HUES48 (cell line): ENCODE measurements around the gene CYLD.

Experiments
- H3K27ac ChIP-seq: one replicate; pipeline ENCODE4 v1.7.0; 2013; ENCODE audit warnings: low read depth, low read length, inconsistent platforms
- H3K27me3 ChIP-seq: 2 replicates; pipeline ENCODE4 v1.6.1; 2013; ENCODE audit warnings: mild to moderate bottlenecking, low read length; ENCODE audit not compliant: control insufficient read depth, insufficient read depth
- H3K36me3 ChIP-seq: 2 replicates; pipeline ENCODE4 v1.6.1; 2013; ENCODE audit warnings: low read length; ENCODE audit not compliant: control insufficient read depth, insufficient read depth
- H3K4me1 ChIP-seq: 2 replicates; pipeline ENCODE4 v1.6.1; 2013; ENCODE audit warnings: mild to moderate bottlenecking, low read length; ENCODE audit not compliant: control insufficient read depth, insufficient read depth
- H3K4me3 ChIP-seq: 2 replicates; pipeline ENCODE4 v1.5.1; 2013; ENCODE audit warnings: mild to moderate bottlenecking, low read depth, low read length
- H3K9ac ChIP-seq: 2 replicates; pipeline ENCODE4 v1.6.1; 2013; ENCODE audit warnings: mild to moderate bottlenecking, low read depth, low read length, moderate library complexity
- H3K9me3 ChIP-seq: 2 replicates; pipeline ENCODE4 v1.6.1; 2013; ENCODE audit warnings: low read length; ENCODE audit not compliant: control insufficient read depth, insufficient read depth

The CYLD gene

GRCh38 chr16:50763211-50763610 lies 21.3 kb downstream of the CYLD start:
- Histone ChIP-seq H3K27ac (no peak overlapping the region), H3K9ac (no peak overlapping the region), H3K36me3 (no peaks in the 10 kb centered on the region), H3K4me1 (no peaks in the 10 kb centered on the region), H3K9me3 (no peaks in the 10 kb centered on the region; the same call in 1 of the 2 replicates), H3K4me3 (no peak overlapping the region), H3K27me3 (no peaks in the 10 kb centered on the region)

GRCh38 chr16:50765260-50765659 lies 23.4 kb downstream of the CYLD start:
- Histone ChIP-seq H3K27ac (no peak overlapping the region), H3K27me3 (no peaks in the 10 kb centered on the region), H3K9ac (no peak overlapping the region), H3K36me3 (no peaks in the 10 kb centered on the region), H3K9me3 (no peaks in the 10 kb centered on the region; the same call in 1 of the 2 replicates), H3K4me1 (no peaks in the 10 kb centered on the region), H3K4me3 (no peak overlapping the region)

GRCh38 chr16:50765861-50766260 lies 24.0 kb downstream of the CYLD start:
- no peaks in the 10 kb centered on the region for H3K4me1 ChIP-seq
- no peaks in the 10 kb centered on the region for H3K36me3 ChIP-seq
- no peaks in the 10 kb centered on the region for H3K27me3 ChIP-seq
- H3K27ac ChIP-seq: no peak overlapping the region
- no peaks in the 10 kb centered on the region; the same call in 1 of the 2 replicates for H3K9me3 ChIP-seq
- no peak overlapping the region for H3K9ac ChIP-seq
- no peak overlapping the region for H3K4me3 ChIP-seq

- no peak overlapping the region for H3K27ac ChIP-seq
- no peaks in the 10 kb centered on the region; the same call in 1 of the 2 replicates for H3K9me3 ChIP-seq
- H3K4me3 ChIP-seq: no peak overlapping the region
- no peaks in the 10 kb centered on the region for H3K27me3 ChIP-seq
- no peaks in the 10 kb centered on the region for H3K36me3 ChIP-seq
- H3K9ac ChIP-seq: no peak overlapping the region
- no peaks in the 10 kb centered on the region for H3K4me1 ChIP-seq
Observed at GRCh38 chr16:50767197-50767596, 25.3 kb downstream of the CYLD start.

GRCh38 chr16:50771366-50771765 lies 29.5 kb downstream of the CYLD start:
- H3K9ac ChIP-seq: no peak overlapping the region

GRCh38 chr16:50774405-50774804 lies 32.5 kb downstream of the CYLD start:
- H3K9ac ChIP-seq: no peak overlapping the region
- no peaks in the 10 kb centered on the region for H3K36me3 ChIP-seq

More at GRCh38 chr16:50771366-50771765, 29.5 kb downstream of the CYLD start:
- H3K36me3 ChIP-seq: no peaks in the 10 kb centered on the region
- H3K27ac ChIP-seq: no peak overlapping the region
- H3K4me3 ChIP-seq: no peak overlapping the region
- H3K9me3 ChIP-seq: no peaks in the 10 kb centered on the region; the same call in 1 of the 2 replicates
- H3K4me1 ChIP-seq: no peaks in the 10 kb centered on the region
- H3K27me3 ChIP-seq: no peaks in the 10 kb centered on the region

GRCh38 chr16:50774960-50775359 lies 33.1 kb downstream of the CYLD start:
- no peak overlapping the region for H3K4me3 ChIP-seq
- H3K36me3 ChIP-seq: peaks cover 3% of the 10 kb centered on the region; the same call in 1 of the 2 replicates
- no peak overlapping the region for H3K27ac ChIP-seq
- no peaks in the 10 kb centered on the region for H3K9me3 ChIP-seq
- no peaks in the 10 kb centered on the region for H3K27me3 ChIP-seq
- H3K4me1 ChIP-seq: no peaks in the 10 kb centered on the region
- H3K9ac ChIP-seq: no peak overlapping the region

More at GRCh38 chr16:50774405-50774804, 32.5 kb downstream of the CYLD start:
- Histone ChIP-seq H3K9me3 (no peaks in the 10 kb centered on the region), H3K4me3 (no peak overlapping the region), H3K4me1 (no peaks in the 10 kb centered on the region), H3K27ac (no peak overlapping the region), H3K27me3 (no peaks in the 10 kb centered on the region)

- Histone ChIP-seq H3K27me3 (no peaks in the 10 kb centered on the region), H3K36me3 (peaks cover 3% of the 10 kb centered on the region; the same call in 1 of the 2 replicates), H3K9me3 (no peaks in the 10 kb centered on the region), H3K27ac (no peak overlapping the region), H3K4me3 (no peak overlapping the region), H3K9ac (no peak overlapping the region), H3K4me1 (no peaks in the 10 kb centered on the region)
Observed at GRCh38 chr16:50776037-50776436, 34.2 kb downstream of the CYLD start.

- Histone ChIP-seq H3K4me1 (no peaks in the 10 kb centered on the region), H3K4me3 (no peak overlapping the region), H3K27me3 (no peaks in the 10 kb centered on the region), H3K36me3 (peaks cover 3% of the 10 kb centered on the region; the same call in 1 of the 2 replicates), H3K9ac (no peak overlapping the region), H3K27ac (no peak overlapping the region), H3K9me3 (no peaks in the 10 kb centered on the region)
Observed at GRCh38 chr16:50778284-50779163, 36.6 kb downstream of the CYLD start.

GRCh38 chr16:50781043-50781442 lies 39.2 kb downstream of the CYLD start:
- no peak overlapping the region for H3K27ac ChIP-seq
- no peaks in the 10 kb centered on the region for H3K27me3 ChIP-seq
- H3K4me1 ChIP-seq: no peaks in the 10 kb centered on the region
- H3K9ac ChIP-seq: no peak overlapping the region
- no peak overlapping the region for H3K4me3 ChIP-seq
- H3K9me3 ChIP-seq: no peaks in the 10 kb centered on the region
- H3K36me3 ChIP-seq: peaks cover 3% of the 10 kb centered on the region; the same call in 1 of the 2 replicates

- H3K36me3 ChIP-seq: peaks cover 3% of the 10 kb centered on the region; the same call in 1 of the 2 replicates
- no peaks in the 10 kb centered on the region for H3K4me1 ChIP-seq
- H3K27ac ChIP-seq: no peak overlapping the region
- no peak overlapping the region for H3K4me3 ChIP-seq
- H3K9me3 ChIP-seq: no peaks in the 10 kb centered on the region
- H3K9ac ChIP-seq: no peak overlapping the region
- no peaks in the 10 kb centered on the region for H3K27me3 ChIP-seq
Observed at GRCh38 chr16:50781518-50781917, 39.6 kb downstream of the CYLD start.
